ENCODE results near the gene PIK3C2A. TPM values are rescaled to one million over a fixed set of nuclear protein-coding genes. Genes with fewer than 3 reads are reported as not detected.

The PIK3C2A gene
- total and polyA plus RNA-seq, 4 donors = 13.6 to 103 (median 39.0) TPM

DNA sequence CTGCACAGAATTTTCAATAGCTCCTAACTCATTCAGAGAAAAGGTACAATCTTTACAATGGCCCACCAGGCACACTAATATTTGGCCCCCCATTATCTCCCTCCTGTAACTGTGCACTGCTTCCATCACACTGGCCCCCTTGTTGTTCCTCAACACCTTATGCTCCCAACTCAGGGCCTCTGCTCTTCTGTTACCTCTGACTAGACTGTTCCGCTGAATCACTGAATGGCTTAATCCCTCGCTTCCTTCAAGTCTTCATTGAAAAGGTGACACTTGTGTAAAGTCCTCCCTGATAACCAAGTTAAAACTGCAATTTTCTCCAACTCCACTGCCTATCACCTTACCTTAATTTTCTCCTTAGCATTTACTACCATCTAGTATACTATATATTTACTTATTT lies 21.8 kb downstream of the PIK3C2A start:
- no peak for ATAC-seq (ENCODE audit: insufficient read depth, low FRiP score)
- TF ChIP-seq, protein P1, sequence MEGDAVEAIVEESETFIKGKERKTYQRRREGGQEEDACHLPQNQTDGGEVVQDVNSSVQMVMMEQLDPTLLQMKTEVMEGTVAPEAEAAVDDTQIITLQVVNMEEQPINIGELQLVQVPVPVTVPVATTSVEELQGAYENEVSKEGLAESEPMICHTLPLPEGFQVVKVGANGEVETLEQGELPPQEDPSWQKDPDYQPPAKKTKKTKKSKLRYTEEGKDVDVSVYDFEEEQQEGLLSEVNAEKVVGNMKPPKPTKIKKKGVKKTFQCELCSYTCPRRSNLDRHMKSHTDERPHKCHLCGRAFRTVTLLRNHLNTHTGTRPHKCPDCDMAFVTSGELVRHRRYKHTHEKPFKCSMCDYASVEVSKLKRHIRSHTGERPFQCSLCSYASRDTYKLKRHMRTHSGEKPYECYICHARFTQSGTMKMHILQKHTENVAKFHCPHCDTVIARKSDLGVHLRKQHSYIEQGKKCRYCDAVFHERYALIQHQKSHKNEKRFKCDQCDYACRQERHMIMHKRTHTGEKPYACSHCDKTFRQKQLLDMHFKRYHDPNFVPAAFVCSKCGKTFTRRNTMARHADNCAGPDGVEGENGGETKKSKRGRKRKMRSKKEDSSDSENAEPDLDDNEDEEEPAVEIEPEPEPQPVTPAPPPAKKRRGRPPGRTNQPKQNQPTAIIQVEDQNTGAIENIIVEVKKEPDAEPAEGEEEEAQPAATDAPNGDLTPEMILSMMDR (IDR thresholded peaks at IDR 0.05; ENCODE audit: control extremely low read depth, extremely low read depth) = no peak
- 97% methylated on average over 2 of the region's 2 CpGs for WGBS, 2 donors
- peaks cover 0 to 4% (median 0%) of the 10 kb centered on the region in 5 donors for H3K4me1 ChIP-seq (ENCODE audit: control insufficient read depth in 5 of 5, insufficient read depth in 5 of 5, low read length in 5 of 5)
- peaks cover 2 to 9% (median 6%) of the 10 kb centered on the region in 4 donors for H3K36me3 ChIP-seq (ENCODE audit: control insufficient read depth in 4 of 4, insufficient read depth in 4 of 4, low read length in 4 of 4)
- no peak overlapping the region for H3K9ac ChIP-seq (ENCODE audit: insufficient read depth in 1 of 2, low read length in 2 of 2)
- H3K4me3 ChIP-seq = no peak overlapping the region
- DNase-seq = no peak
- no peaks in the 10 kb centered on the region for H3K9me3 ChIP-seq (ENCODE audit: control insufficient read depth in 4 of 4, insufficient read depth in 3 of 4, low read length in 3 of 4)
- no peak overlapping the region for H3K27ac ChIP-seq (ENCODE audit: low read depth in 1 of 2, low read length in 1 of 2)
- H3K27me3 ChIP-seq (ENCODE audit: control insufficient read depth in 3 of 3, insufficient read depth in 3 of 3, low read length in 2 of 3) = no peaks in the 10 kb centered on the region

DNA sequence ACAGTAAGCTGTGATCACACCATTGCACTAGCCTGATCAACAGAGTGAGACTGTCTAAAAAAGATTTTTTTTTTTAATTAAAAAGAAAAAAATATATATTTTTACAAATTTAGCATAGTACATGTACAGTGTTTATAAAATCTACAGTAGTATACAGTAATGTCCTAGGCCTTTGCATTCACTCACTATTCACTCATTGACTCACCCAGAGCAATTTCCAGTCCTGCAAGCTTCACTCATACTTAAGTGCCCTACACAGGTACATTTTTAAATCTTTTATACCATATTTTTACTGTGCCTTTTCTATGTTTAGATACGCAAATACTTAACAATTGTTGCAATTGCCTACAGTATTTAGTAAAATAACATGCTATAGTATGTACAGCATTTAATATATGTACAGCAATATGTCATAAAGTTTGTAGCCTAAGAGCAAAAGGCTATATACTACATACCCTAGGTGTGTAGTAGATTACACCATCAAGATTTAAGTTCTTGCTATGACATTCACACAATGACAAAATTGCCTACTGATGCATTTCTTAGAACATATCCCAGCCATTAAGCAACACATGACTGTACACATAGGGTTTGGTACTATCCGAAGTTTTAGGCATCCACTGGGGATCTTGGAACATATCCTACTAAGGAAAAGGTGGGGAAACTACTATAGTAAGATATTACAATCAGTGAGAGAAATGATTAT lies 22.8 kb downstream of the PIK3C2A start:
- 71 to 96% methylated on average over 2 of the region's 2 CpGs for WGBS, 2 donors
- H3K4me1 ChIP-seq (ENCODE audit: control insufficient read depth in 5 of 5, insufficient read depth in 5 of 5, low read length in 5 of 5) = peaks cover 0 to 4% (median 0%) of the 10 kb centered on the region in 5 donors
- H3K27ac ChIP-seq (ENCODE audit: low read depth in 1 of 2, low read length in 1 of 2) = no peak overlapping the region
- peaks cover 0 to 9% (median 5%) of the 10 kb centered on the region in 4 donors for H3K36me3 ChIP-seq (ENCODE audit: control insufficient read depth in 4 of 4, insufficient read depth in 4 of 4, low read length in 4 of 4)
- no peaks in the 10 kb centered on the region for H3K27me3 ChIP-seq (ENCODE audit: control insufficient read depth in 3 of 3, insufficient read depth in 3 of 3, low read length in 2 of 3)
- TF ChIP-seq, protein P1 (IDR thresholded peaks at IDR 0.05; ENCODE audit: control extremely low read depth, extremely low read depth) = no peak
- ATAC-seq (ENCODE audit: insufficient read depth, low FRiP score) (no peak), DNase-seq (no peak)
- no peaks in the 10 kb centered on the region for H3K9me3 ChIP-seq (ENCODE audit: control insufficient read depth in 4 of 4, insufficient read depth in 3 of 4, low read length in 3 of 4)
- H3K9ac ChIP-seq (ENCODE audit: insufficient read depth in 1 of 2, low read length in 2 of 2) = no peak overlapping the region
- no peak overlapping the region for H3K4me3 ChIP-seq

DNA sequence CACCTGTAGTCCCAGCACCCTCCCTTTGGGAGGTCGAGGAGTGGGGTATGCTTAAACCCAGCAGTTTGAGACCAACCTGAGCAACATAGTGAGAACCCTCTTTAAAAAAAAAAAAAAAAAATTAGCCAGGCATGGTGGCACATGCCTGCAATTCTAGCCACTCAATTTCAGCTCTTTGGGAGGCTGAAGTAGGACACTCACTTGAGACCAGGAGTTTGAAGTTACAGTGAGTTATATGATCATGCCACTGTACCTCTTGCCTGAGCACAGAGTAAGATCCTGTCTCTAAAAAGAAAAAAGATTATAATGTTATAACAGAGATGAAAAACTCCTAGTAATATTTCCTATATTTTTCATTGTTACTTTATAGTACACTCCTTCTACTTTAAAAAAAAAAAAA lies 23.9 kb downstream of the PIK3C2A start:
- Histone ChIP-seq H3K27me3 (ENCODE audit: control insufficient read depth in 3 of 3, insufficient read depth in 3 of 3, low read length in 2 of 3) (no peaks in the 10 kb centered on the region), H3K36me3 (ENCODE audit: control insufficient read depth in 4 of 4, insufficient read depth in 4 of 4, low read length in 4 of 4) (peaks cover 0 to 10% (median 5%) of the 10 kb centered on the region in 4 donors), H3K4me1 (ENCODE audit: control insufficient read depth in 5 of 5, insufficient read depth in 5 of 5, low read length in 5 of 5) (peaks cover 0 to 4% (median 0%) of the 10 kb centered on the region in 5 donors), H3K4me3 (no peak overlapping the region), H3K27ac (ENCODE audit: low read depth in 1 of 2, low read length in 1 of 2) (no peak overlapping the region), H3K9ac (ENCODE audit: insufficient read depth in 1 of 2, low read length in 2 of 2) (no peak overlapping the region), H3K9me3 (ENCODE audit: control insufficient read depth in 4 of 4, insufficient read depth in 3 of 4, low read length in 3 of 4) (no peaks in the 10 kb centered on the region)
- DNase-seq (no peak), ATAC-seq (ENCODE audit: insufficient read depth, low FRiP score) (no peak)
- TF ChIP-seq, protein P1 (IDR thresholded peaks at IDR 0.05; ENCODE audit: control extremely low read depth, extremely low read depth) = no peak
- WGBS, 2 donors = 90% methylated on average over 1 of the region's 1 CpG

Measured in lung (tissue), 12 donors.